Tongue (tissue), 2 donors: ENCODE results near the gene AURKAIP1. TPM values are rescaled to one million over a fixed set of nuclear protein-coding genes. Genes with fewer than 3 reads are reported as not detected.
"Not testable (repeated sequence)": the region's sequence is repeated elsewhere in the genome, so short reads cannot be mapped to it uniquely, and the experiment has no call there.

Source experiments
- DNase-seq: peaks from one replicate; pipeline ENCODE4 v3.0.0-alpha.2; 2015
- total RNA-seq: library from RNA; depleted of rRNA; stranded (reverse); fragments of >200 nt; gene quantifications from one replicate; pipeline ENCODE4 v1.2.3, GENCODE V29; 2014

The AURKAIP1 gene
- total RNA-seq, 1 donor from 2014 or later = 75.3 TPM

DNA sequence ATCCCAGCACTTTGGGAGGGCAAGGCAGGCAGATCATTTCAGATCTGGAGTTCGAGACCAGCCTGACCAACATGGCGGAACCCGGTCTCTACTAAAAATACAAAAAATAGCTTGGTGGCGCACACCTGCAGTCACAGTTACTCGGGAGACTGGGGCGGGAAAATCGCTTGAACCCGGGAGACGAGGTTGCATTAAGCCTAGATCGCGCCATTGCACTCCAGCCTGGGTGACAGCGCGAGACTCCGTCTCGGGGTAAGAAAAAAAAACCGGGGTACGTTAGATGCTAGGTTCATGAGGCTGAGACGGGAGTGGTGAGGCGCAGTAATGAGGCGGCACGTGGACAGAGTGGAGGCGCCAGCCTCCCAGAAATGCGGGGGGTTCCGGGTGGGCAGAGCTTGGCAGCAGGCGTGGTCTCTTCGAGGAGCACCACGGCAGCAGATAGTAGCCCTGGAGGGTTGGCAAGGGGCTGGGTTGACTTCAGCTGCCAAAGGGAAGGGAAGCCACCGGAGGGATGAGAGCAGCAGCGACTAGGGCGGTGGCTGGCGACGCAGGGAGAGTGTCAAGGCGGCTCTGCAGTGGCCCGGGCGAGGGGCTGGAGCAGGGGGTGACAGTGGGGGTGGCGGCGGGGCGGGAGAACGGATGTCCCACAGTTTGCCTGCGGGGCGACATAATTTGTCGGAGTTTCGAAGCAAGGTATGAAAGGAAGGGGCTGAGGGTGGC, 31.3 kb upstream of the AURKAIP1 start:
- DNase-seq = no peak

GRCh38 chr1:1403653-1404052, 28.6 kb upstream of the AURKAIP1 start:
- DNase-seq = no peak

- not testable (repeated sequence) for DNase-seq
Observed at GRCh38 chr1:1402901-1403392, 27.9 kb upstream of the AURKAIP1 start.

- DNase-seq = no peak
Observed at GRCh38 chr1:1402072-1402900, 27.3 kb upstream of the AURKAIP1 start.

DNA sequence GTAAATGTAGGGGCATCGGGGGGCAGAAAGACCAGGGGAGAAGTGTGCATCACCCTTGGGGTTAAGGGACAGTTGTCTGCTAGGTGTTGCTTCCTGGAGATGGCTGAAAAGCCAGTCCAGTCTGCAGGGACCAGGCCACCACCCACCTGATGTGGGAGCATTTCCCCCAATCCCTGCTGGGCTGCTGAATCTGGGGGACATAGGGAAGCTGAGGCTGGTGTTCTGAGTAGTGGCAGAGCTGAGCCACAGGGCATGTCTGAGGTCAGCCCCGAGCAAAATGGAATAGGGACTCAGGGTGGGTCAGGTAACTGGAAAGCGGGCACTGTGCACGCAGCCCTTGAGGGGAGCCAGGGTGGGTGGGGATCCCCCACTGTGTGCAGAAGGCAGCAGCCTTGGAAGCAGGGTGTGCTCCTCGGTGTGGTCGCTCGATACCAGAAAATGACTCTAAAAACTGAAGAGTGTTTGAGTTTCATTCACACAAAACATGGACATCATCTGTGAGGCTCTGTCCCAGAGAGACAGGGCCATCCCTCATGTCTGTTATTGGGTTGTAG, 26.5 kb upstream of the AURKAIP1 start:
- no peak for DNase-seq

DNA sequence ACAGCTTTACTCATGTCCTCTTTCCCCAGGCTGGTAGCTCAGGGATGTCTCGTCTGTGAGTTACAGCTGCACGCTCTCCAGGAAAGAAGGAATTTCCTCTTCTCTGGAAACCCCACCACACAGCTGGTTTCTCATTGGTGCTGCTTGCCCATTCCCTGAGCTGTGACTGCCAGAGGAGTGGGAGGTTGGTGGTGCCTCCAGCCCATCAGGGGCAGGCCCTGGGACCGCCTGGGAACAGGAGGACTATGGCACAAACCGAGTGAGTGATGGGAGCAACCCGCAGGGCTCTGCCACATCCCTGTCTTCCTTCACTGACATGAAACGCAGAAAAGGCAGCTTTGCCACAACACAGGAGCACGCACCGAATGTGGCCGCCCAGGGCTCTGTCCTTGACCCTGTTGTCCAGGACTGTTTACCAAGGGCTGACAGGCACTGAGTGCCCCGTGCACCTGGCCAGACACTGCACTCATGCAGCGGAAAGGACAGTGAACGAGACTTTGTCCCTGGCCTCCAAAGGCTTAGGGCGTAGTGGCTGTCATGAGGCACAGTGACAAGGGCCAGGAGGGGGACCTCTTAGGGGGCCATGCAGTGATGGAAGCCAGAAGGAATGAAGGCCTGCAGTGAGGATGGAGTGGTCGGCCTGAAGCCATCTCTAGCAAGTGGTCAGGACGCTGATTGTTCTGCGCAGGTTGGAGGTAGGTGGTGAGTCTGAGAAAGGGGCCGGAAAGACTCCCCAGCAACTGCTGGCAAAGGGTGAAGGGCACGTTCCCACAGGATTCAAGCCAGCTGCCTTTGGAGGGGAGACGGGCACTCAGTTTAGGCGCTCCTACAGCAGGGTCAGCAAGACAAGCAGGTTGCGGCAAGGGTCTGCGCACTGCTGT, 25.8 kb upstream of the AURKAIP1 start:
- no peak for DNase-seq

- DNase-seq = no peak
Observed at GRCh38 chr1:1399872-1400575, 25.0 kb upstream of the AURKAIP1 start.

DNA sequence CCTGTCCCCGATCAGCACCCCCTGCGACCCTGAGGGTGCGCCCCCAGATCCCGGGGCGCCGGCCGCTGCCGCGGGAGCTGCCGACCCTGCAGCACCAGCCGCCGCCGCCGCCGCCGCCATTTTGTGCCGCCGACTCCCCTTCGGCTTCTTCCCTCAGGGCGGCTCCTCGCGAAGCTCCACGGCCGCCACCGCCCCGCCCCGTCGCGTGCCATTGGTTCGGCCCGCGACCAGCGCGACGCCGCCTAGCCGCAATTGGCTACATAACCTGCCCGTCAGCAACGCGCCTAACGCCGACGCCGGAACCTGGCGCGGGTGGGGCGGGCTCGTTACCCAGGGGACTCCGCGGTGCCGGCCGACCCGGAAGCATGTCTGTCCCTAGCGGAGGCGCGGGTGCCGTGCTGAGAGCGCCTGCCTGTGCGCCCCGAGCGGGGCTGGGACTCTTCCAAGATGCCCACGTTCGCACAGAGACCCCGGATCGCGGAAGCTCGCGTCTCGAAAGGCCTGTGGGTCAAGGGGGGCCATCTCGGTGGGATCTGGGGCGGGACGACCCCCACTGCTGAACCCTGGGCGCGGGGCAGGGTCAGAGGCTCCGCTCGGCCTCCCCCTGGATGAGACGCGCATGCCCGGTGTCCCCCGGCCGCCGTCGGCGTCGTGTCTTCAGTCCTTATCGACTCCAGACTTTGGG, 24.3 kb upstream of the AURKAIP1 start, which contains the start of gene CCNL2:
Gene CCNL2, minus strand, starts transcription at position 149 of the 685 bp plus-strand sequence. Its CDS starts 29 bp downstream, at position 120.
- peak; percentile 99 for DNase-seq

- DNase-seq = no peak
Observed at GRCh38 chr1:1398677-1399186, 23.7 kb upstream of the AURKAIP1 start.

- no peak for DNase-seq
Observed at GRCh38 chr1:1397839-1398523, 23.0 kb upstream of the AURKAIP1 start.

DNA sequence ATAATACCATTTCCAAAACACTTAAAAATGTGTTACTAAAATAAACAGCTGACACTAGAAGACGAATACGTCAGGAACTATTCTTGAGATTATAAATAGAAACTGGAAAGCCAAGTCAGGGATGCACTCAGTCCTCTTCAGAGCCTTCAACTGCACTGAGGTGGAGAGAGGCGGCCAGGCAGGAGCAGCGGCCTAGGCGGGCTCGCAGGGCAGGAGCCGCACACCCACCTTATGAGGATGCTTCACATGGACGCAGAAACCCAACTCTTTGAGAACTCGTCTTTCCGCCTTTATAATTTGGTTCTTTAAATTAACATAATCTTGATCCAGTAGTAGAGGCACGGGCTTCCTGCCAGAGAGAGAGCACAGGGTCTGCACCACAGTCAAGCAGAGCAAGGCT, 20.2 kb upstream of the AURKAIP1 start:
- DNase-seq = no peak

DNA sequence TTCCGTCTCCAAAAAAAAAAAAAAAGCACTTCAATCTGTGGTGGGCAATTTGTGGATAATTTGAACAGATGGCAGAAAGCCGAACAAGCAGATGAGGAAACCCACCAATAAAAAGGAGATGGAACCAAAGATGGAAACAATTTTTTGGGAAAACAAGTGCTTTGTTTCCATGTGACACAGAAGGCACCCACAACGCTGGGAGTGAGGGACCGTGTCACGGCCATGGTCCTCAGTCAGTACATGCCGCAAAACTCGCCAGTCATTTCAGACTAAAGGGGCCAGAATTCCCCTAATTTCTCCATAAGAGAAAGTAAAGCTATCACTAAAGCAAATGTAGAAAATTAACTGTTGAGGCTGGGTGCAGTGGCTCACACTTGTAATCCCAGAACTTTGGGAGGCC, 19.1 kb upstream of the AURKAIP1 start:
- no peak for DNase-seq

- DNase-seq = no peak
Observed at GRCh38 chr1:1393428-1393827, 18.4 kb upstream of the AURKAIP1 start.

DNA sequence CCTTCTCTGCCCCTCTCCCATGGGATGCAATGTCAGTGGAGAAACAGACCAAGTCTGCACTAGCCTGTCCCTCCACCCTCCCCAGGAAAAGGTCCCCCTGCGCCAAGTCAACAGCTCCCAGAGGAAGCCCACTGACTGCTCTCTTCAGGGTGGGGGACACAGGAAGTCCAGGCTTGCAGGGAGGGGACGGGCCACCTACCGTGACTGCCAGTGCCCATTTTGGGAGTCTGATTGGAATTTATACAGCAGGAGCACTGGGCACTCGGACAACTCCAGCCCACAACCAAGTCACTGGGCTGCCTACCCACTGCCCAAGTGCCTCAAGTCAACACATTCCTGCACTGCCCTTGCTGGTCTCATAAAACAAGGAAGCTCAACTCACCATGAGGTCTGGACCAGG, 18.0 kb upstream of the AURKAIP1 start:
- no peak for DNase-seq

- no peak for DNase-seq
Observed at GRCh38 chr1:1391225-1391624, 16.2 kb upstream of the AURKAIP1 start.

DNA sequence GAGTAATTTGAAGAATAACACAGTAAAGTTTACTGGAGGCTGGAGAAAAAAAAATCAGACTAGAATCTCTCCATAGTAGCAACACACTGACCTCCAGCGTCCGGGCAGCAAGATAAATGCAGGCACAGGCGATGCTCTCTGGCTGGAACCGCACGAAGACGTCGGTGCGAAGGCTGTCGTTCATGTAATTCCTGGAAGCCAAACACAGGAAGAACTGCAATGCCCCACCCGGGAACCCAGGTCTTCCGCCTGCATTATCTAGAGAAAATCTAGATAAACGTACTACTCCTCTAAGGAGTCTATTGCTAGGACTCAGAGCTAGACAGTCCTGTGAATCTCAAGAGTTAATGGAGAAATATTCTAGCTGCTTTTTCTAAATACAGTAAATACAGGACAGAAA, 15.7 kb upstream of the AURKAIP1 start:
- DNase-seq = no peak

GRCh38 chr1:1388078-1388472, 13.1 kb upstream of the AURKAIP1 start:
- DNase-seq = no peak

DNA sequence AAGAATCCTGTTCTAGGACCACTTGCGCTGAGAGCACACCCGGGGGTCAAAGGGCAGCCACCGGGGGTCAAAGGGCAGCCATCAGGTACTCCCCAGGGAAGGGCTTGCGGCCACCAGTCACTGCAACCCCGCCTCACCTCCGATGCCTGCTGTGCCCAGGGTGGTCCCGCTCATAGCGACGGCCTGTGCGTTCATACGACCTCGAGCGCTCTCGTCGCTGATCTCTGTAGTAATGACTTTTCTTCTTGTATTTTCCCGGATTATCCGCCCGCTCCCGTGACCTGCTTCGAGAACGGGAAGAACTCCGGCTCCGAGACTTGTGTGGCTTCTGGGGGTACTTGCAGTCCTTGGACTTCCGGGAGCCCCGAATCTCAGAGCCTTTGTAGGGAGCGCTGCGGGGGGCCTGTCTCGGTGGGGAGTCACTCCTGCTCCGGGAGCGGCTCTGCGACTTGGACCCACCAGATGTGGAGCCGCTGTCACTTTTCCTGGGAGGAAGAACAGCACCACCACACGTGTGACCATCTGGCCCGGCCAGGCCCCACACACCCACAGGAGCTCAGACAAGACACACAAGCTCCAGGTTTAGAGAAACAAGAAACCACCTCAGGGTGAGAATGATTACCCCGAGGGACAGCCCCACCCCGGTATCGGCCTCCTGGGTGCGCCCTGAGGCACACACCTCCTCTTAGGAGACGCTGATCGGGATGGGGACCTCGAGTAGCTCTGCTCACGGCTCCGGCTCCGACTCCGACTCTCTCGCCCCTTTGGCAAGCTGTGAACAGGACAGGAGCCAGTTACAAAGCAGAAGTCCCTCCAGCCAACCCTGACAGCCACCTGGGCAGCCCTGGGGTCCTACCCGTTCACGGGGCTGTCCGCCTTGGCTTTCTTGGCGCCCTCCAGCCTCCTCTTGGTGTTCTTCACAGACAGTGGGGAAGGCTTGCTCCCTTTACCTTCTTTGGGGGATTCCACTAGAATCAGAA, 12.4 kb upstream of the AURKAIP1 start:
- no peak for DNase-seq

- no peak for DNase-seq
Observed at GRCh38 chr1:1385931-1386330, 10.9 kb upstream of the AURKAIP1 start.
